K562 (cell line): ENCODE data around the gene DSC1. TPM values are rescaled to one million over a fixed set of nuclear protein-coding genes. Genes with fewer than 3 reads are reported as not detected.

Experiments used
- ATF7 ChIP-seq: fragments of 450-650 bp; IDR thresholded peaks from 2 replicates; pipeline ENCODE4 v1.7.1; 2014; ENCODE audit warnings: mild to moderate bottlenecking, moderate library complexity
- HCFC1 ChIP-seq: IDR thresholded peaks from 2 replicates; pipeline ENCODE4 v1.6.1; 2012; ENCODE audit warnings: low read depth, low read length, improper control_type of control experiment
- HDAC3 ChIP-seq: fragments of 450-650 bp; IDR thresholded peaks from 2 replicates; pipeline ENCODE4 v1.6.1; 2018; ENCODE audit warnings: borderline replicate concordance, mild to moderate bottlenecking, moderate library complexity; ENCODE audit not compliant: partially characterized antibody
- IFI16 ChIP-seq: fragments of 250-450 bp; sonication (Bioruptor Pico); IDR thresholded peaks from 2 replicates; pipeline ENCODE4 v2.1.2; 2022; ENCODE audit warnings: mild to moderate bottlenecking, inconsistent platforms
- KDM4B ChIP-seq, 2 experiments: fragments of 450-650 bp in 1 of 2; sonication (generic) in 1 of 2; IDR thresholded peaks; 2 replicates each; pipeline ENCODE4 v1.6.1; 2016 to 2017; ENCODE audit warnings: borderline replicate concordance in 2 of 2, antibody characterized with exemption in 1 of 2, low read depth in 1 of 2, mild to moderate bottlenecking in 1 of 2
- MAFG ChIP-seq: fragments of 450-650 bp; conservative IDR thresholded peaks from 2 replicates; pipeline ENCODE4 v1.6.1; 2016; ENCODE audit warnings: missing genetic modification characterization, missing compliant biosample characterization
- MCM3 ChIP-seq: fragments of 450-650 bp; IDR thresholded peaks from 2 replicates; pipeline ENCODE4 v1.6.1; 2016
- NBN ChIP-seq: fragments of 450-650 bp; IDR thresholded peaks from 2 replicates; pipeline ENCODE4 v1.6.1; 2016; ENCODE audit warnings: low read depth, mild to moderate bottlenecking
- NFE2 ChIP-seq: IDR thresholded peaks from 2 replicates; pipeline ENCODE4 v1.6.1; 2014; ENCODE audit warnings: antibody characterized with exemption, low read depth
- PTBP1 ChIP-seq: fragments of 200-400 bp; formaldehyde crosslinking; IDR thresholded peaks from 2 replicates; pipeline ENCODE4 v1.6.1; 2017; ENCODE audit warnings: low read depth, low read length
- ZNF12 ChIP-seq: sonication (generic); formaldehyde crosslinking; IDR thresholded peaks from 2 replicates; pipeline ENCODE4 v1.4.0; 2020; ENCODE audit warnings: mild to moderate bottlenecking, missing genetic modification reagents
- ZNF551 ChIP-seq: fragments of 250-450 bp; sonication (Bioruptor Pico); IDR thresholded peaks from 2 replicates; pipeline ENCODE4 v1.5.0; 2021; ENCODE audit warnings: mild to moderate bottlenecking, moderate library complexity
- polyA plus RNA-seq, 8 experiments: library from polyadenylated mRNA; depleted of rRNA in 4 of 8; stranded (reverse) in 5 of 8; unstranded in 3 of 8; fragments of >200 nt; fragmentation: Nextera tagmentation in 2 of 8; fragmentation: Illumina TruSeq in 1 of 8; extraction: Ambion mirVana in 2 of 8; extraction: Trizol in 1 of 8; gene quantifications; 2 replicates each; pipeline versions ENCODE4 v1.2.1 to v1.2.3, GENCODE V29; 2011 to 2014; ENCODE audit warnings: inconsistent platforms in 1 of 8, missing spikeins in 1 of 8
- total RNA-seq, 7 experiments: library from RNA; depleted of rRNA in 6 of 7; stranded (reverse); fragments of >200 nt in 6 of 7; fragmentation: Illumina TruSeq in 2 of 7; extraction: Trizol in 2 of 7; gene quantifications; 2 replicates each; pipeline versions ENCODE4 v1.2.1 to v1.2.3, GENCODE V29; 2011 to 2021; ENCODE audit warnings: low replicate concordance in 1 of 7
- TF ChIP-seq, protein P1 (sequence below): sonication (generic); IDR thresholded peaks from 2 replicates; pipeline ENCODE4 v1.6.1; 2016
- TF ChIP-seq, protein P2 (sequence below): sonication (generic); formaldehyde crosslinking; IDR thresholded peaks from 2 replicates; pipeline ENCODE4 v1.8.0; 2022; ENCODE audit warnings: mild to moderate bottlenecking, missing genetic modification reagents
- TF ChIP-seq, protein P3 (sequence below): fragments of 250-450 bp; sonication (Bioruptor Pico); IDR thresholded peaks from 2 replicates; pipeline ENCODE4 v1.5.0; 2021; ENCODE audit warnings: mild to moderate bottlenecking, borderline replicate concordance
- TF ChIP-seq, protein P4 (sequence below), 2 experiments: fragments of 450-650 bp in 1 of 2; sonication (generic) in 1 of 2; formaldehyde crosslinking in 1 of 2; IDR thresholded peaks in 1 of 2; conservative IDR thresholded peaks in 1 of 2; 2 replicates each; pipeline versions ENCODE4 v1.6.1 to v1.8.1; 2016 to 2023; ENCODE audit warnings: mild to moderate bottlenecking in 2 of 2, moderate library complexity in 2 of 2, inconsistent platforms in 1 of 2, missing genetic modification reagents in 1 of 2
- TF ChIP-seq, protein P5 (sequence below), 2 experiments: fragments of 450-650 bp in 1 of 2; sonication (generic) in 1 of 2; formaldehyde crosslinking; conservative IDR thresholded peaks; 2 replicates each; pipeline versions ENCODE4 v1.4.0 to v1.8.1; 2020 to 2022; ENCODE audit warnings: mild to moderate bottlenecking in 1 of 2, missing genetic modification reagents in 1 of 2
- TF ChIP-seq, protein P6 (sequence below): fragments of 450-650 bp; IDR thresholded peaks from 2 replicates; pipeline ENCODE4 v1.7.0; 2016; ENCODE audit warnings: borderline replicate concordance
- TF ChIP-seq, protein P7 (sequence below): fragments of 450-650 bp; IDR thresholded peaks from 2 replicates; pipeline ENCODE4 v1.6.1; 2016; ENCODE audit warnings: antibody characterized with exemption

DSC1 gene
- total and polyA plus RNA-seq, 9 of the 15 experiments (the other 6 are each of a cell fraction or from before 2014, with no cell fraction given), result 0.04 to 0.07 (median 0.05) TPM; not detected in 4

DNA sequence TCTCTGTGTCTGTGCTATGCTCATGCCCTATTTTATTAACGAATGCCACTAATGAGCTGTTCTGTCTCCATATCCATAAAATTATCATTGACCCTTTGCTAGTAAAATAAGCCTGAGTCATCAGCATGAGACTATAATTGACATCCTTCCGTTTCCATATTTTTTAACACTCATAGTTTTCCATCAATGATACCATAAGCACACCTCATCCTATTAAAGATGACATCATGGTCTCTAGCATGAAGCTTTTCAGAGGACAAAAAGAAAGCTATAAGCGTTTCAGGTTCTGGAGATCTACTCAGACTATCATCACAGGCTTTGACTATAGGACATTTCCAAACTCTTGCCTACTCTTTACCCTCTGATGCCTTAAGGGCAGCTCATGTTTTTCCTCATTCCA, 59.2 kb downstream of the DSC1 start (continued):
- TF ChIP-seq, protein P1, sequence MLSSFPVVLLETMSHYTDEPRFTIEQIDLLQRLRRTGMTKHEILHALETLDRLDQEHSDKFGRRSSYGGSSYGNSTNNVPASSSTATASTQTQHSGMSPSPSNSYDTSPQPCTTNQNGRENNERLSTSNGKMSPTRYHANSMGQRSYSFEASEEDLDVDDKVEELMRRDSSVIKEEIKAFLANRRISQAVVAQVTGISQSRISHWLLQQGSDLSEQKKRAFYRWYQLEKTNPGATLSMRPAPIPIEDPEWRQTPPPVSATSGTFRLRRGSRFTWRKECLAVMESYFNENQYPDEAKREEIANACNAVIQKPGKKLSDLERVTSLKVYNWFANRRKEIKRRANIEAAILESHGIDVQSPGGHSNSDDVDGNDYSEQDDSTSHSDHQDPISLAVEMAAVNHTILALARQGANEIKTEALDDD, result 0 out of 2 replicates have a peak, but pooled peaks have one; percentile 1
- no peak for TF ChIP-seq ZNF551 (CRISPR knock-in tag)
- TF ChIP-seq, protein P2, sequence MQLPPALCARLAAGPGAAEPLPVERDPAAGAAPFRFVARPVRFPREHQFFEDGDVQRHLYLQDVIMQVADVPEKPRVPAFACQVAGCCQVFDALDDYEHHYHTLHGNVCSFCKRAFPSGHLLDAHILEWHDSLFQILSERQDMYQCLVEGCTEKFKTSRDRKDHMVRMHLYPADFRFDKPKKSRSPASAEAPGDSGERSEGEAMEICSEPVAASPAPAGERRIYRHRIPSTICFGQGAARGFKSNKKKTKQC (CRISPR knock-in tag), result no peak
- peak; percentile 40; the same call in 1 of the 2 replicates for TF ChIP-seq NFE2
- TF ChIP-seq KDM4B (IDR thresholded peaks at IDR 0.05; ENCODE audit: borderline replicate concordance in 2 of 2, low read depth in 1 of 2), result no peak
- TF ChIP-seq, protein P3, sequence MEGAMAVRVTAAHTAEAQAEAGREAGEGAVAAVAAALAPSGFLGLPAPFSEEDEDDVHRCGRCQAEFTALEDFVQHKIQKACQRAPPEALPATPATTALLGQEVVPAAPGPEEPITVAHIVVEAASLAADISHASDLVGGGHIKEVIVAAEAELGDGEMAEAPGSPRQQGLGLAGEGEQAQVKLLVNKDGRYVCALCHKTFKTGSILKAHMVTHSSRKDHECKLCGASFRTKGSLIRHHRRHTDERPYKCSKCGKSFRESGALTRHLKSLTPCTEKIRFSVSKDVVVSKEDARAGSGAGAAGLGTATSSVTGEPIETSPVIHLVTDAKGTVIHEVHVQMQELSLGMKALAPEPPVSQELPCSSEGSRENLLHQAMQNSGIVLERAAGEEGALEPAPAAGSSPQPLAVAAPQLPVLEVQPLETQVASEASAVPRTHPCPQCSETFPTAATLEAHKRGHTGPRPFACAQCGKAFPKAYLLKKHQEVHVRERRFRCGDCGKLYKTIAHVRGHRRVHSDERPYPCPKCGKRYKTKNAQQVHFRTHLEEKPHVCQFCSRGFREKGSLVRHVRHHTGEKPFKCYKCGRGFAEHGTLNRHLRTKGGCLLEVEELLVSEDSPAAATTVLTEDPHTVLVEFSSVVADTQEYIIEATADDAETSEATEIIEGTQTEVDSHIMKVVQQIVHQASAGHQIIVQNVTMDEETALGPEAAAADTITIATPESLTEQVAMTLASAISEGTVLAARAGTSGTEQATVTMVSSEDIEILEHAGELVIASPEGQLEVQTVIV (CRISPR knock-in tag), result no peak
- TF ChIP-seq MAFG (tag), result peak; percentile 36
- TF ChIP-seq NBN, result no peak
- TF ChIP-seq, protein P4, sequence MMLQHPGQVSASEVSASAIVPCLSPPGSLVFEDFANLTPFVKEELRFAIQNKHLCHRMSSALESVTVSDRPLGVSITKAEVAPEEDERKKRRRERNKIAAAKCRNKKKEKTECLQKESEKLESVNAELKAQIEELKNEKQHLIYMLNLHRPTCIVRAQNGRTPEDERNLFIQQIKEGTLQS (IDR thresholded peaks at IDR 0.05), result peak; percentile 80
- TF ChIP-seq, protein P4 (CRISPR knock-in tag; conservative IDR thresholded peaks at IDR 0.05), result no peak
- no peak for TF ChIP-seq ZNF12 (CRISPR knock-in tag)
- no peak for TF ChIP-seq HCFC1
- no peak for TF ChIP-seq IFI16 (CRISPR knock-in tag)
- no peak for TF ChIP-seq MCM3
- TF ChIP-seq, protein P5, sequence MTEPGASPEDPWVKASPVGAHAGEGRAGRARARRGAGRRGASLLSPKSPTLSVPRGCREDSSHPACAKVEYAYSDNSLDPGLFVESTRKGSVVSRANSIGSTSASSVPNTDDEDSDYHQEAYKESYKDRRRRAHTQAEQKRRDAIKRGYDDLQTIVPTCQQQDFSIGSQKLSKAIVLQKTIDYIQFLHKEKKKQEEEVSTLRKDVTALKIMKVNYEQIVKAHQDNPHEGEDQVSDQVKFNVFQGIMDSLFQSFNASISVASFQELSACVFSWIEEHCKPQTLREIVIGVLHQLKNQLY (CRISPR knock-in tag; conservative IDR thresholded peaks at IDR 0.05), result no peak
- TF ChIP-seq PTBP1, result no peak
- TF ChIP-seq ATF7, result peak; percentile 81
- no peak for TF ChIP-seq HDAC3
- TF ChIP-seq, protein P6, sequence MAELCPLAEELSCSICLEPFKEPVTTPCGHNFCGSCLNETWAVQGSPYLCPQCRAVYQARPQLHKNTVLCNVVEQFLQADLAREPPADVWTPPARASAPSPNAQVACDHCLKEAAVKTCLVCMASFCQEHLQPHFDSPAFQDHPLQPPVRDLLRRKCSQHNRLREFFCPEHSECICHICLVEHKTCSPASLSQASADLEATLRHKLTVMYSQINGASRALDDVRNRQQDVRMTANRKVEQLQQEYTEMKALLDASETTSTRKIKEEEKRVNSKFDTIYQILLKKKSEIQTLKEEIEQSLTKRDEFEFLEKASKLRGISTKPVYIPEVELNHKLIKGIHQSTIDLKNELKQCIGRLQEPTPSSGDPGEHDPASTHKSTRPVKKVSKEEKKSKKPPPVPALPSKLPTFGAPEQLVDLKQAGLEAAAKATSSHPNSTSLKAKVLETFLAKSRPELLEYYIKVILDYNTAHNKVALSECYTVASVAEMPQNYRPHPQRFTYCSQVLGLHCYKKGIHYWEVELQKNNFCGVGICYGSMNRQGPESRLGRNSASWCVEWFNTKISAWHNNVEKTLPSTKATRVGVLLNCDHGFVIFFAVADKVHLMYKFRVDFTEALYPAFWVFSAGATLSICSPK, result no peak
- TF ChIP-seq, protein P7, sequence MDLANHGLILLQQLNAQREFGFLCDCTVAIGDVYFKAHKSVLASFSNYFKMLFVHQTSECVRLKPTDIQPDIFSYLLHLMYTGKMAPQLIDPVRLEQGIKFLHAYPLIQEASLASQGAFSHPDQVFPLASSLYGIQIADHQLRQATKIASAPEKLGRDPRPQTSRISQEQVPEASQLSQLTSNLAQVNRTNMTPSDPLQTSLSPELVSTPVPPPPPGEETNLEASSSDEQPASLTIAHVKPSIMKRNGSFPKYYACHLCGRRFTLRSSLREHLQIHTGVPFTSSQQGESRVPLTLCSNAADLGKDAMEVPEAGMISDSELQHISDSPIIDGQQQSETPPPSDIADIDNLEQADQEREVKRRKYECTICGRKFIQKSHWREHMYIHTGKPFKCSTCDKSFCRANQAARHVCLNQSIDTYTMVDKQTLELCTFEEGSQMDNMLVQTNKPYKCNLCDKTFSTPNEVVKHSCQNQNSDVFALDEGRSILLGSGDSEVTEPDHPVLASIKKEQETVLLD, result no peak
